ENCODE measurements around the gene MTCL3.

The MTCL3 gene

DNA sequence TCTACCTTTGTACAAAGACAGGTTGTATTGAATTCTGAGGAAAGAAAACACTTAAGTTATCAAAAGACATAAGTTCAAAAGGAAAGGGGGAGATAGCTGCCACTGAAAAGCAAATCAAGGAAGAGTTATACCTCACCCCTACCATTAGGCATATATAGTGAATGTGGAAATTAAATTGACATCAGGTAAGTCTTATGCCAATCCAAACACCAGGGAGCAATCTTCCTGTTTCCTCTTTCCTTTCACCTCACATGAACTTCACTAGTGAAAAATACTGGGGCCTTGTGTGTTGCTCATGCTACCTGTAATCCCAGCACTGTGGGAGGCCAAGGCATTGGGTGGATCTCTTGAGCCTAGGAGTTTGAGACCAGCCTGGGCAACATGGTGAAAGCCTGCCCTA lies 47.0 kb upstream of the MTCL3 start:
- no peaks in the 10 kb centered on the region for H3K4me1 ChIP-seq (ENCODE audit: control insufficient read depth, low read length)
- H3K27me3 ChIP-seq (ENCODE audit: control insufficient read depth, low read length) = no peaks in the 10 kb centered on the region
- H3K4me2 ChIP-seq (ENCODE audit: low read length) = no peak overlapping the region
- H3K27ac ChIP-seq (ENCODE audit: low read depth, low read length) = no peak overlapping the region
- no peaks in the 10 kb centered on the region for H3K79me2 ChIP-seq (ENCODE audit: control insufficient read depth, low read length)
- TF ChIP-seq CTCF (IDR thresholded peaks at IDR 0.05; ENCODE audit: low read depth, low read length, poor library complexity, severe bottlenecking) (no peak), EZH2phosphoT487 (IDR thresholded peaks at IDR 0.05; ENCODE audit: borderline replicate concordance, low read length) (no peak)
- no peaks in the 10 kb centered on the region for H3K9me3 ChIP-seq (ENCODE audit: control insufficient read depth, insufficient read depth, low read length)
- no peak overlapping the region for H3K4me3 ChIP-seq (ENCODE audit: low read length)
- H4K20me1 ChIP-seq (ENCODE audit: control insufficient read depth, insufficient read depth, low read depth, low read length) = no peaks in the 10 kb centered on the region
- no peaks in the 10 kb centered on the region for H3F3A ChIP-seq (ENCODE audit: control insufficient read depth, insufficient read depth)
- no peaks in the 10 kb centered on the region for H3K36me3 ChIP-seq (ENCODE audit: control insufficient read depth, low read length)
- no peaks in the 10 kb centered on the region for H3K9me2 ChIP-seq (replicated peaks; ENCODE audit: control insufficient read depth, low read length)

GRCh38 chr6:127564761-127565160 lies 45.6 kb upstream of the MTCL3 start:
- TF ChIP-seq EZH2phosphoT487 (IDR thresholded peaks at IDR 0.05; ENCODE audit: borderline replicate concordance, low read length) (no peak), CTCF (IDR thresholded peaks at IDR 0.05; ENCODE audit: low read depth, low read length, poor library complexity, severe bottlenecking) (no peak)
- Histone ChIP-seq H4K20me1 (ENCODE audit: control insufficient read depth, insufficient read depth, low read depth, low read length) (no peaks in the 10 kb centered on the region), H3K4me1 (ENCODE audit: control insufficient read depth, low read length) (no peaks in the 10 kb centered on the region), H3K4me2 (ENCODE audit: low read length) (no peak overlapping the region), H3K4me3 (ENCODE audit: low read length) (no peak overlapping the region), H3K36me3 (ENCODE audit: control insufficient read depth, low read length) (no peaks in the 10 kb centered on the region), H3K9me3 (ENCODE audit: control insufficient read depth, insufficient read depth, low read length) (no peaks in the 10 kb centered on the region), H3K27ac (ENCODE audit: low read depth, low read length) (no peak overlapping the region), H3K79me2 (ENCODE audit: control insufficient read depth, low read length) (no peaks in the 10 kb centered on the region), H3K27me3 (ENCODE audit: control insufficient read depth, low read length) (no peaks in the 10 kb centered on the region), H3K9me2 (replicated peaks; ENCODE audit: control insufficient read depth, low read length) (no peaks in the 10 kb centered on the region), H3F3A (ENCODE audit: control insufficient read depth, insufficient read depth) (no peaks in the 10 kb centered on the region)

GRCh38 chr6:127561660-127562059 lies 42.5 kb upstream of the MTCL3 start:
- Histone ChIP-seq H4K20me1 (ENCODE audit: control insufficient read depth, insufficient read depth, low read depth, low read length) (no peaks in the 10 kb centered on the region), H3K27me3 (ENCODE audit: control insufficient read depth, low read length) (no peaks in the 10 kb centered on the region), H3K4me2 (ENCODE audit: low read length) (no peak overlapping the region), H3K36me3 (ENCODE audit: control insufficient read depth, low read length) (no peaks in the 10 kb centered on the region), H3K79me2 (ENCODE audit: control insufficient read depth, low read length) (no peaks in the 10 kb centered on the region), H3K4me1 (ENCODE audit: control insufficient read depth, low read length) (no peaks in the 10 kb centered on the region), H3F3A (ENCODE audit: control insufficient read depth, insufficient read depth) (no peaks in the 10 kb centered on the region), H3K9me3 (ENCODE audit: control insufficient read depth, insufficient read depth, low read length) (no peaks in the 10 kb centered on the region), H3K9me2 (replicated peaks; ENCODE audit: control insufficient read depth, low read length) (no peaks in the 10 kb centered on the region), H3K27ac (ENCODE audit: low read depth, low read length) (no peak overlapping the region), H3K4me3 (ENCODE audit: low read length) (no peak overlapping the region)
- TF ChIP-seq EZH2phosphoT487 (IDR thresholded peaks at IDR 0.05; ENCODE audit: borderline replicate concordance, low read length) (no peak), CTCF (IDR thresholded peaks at IDR 0.05; ENCODE audit: low read depth, low read length, poor library complexity, severe bottlenecking) (no peak)

Measured in DOHH2 (cell line).